Stimulated activated naive B cell treated with anti-CD40 and anti-IgM and Interleukin-4, amounts not matched to agents 10 μg/mL and 1 μg/mL and 100 μg/mL, for 72 hours (primary cell): Measurements from ENCODE around the gene ARL16.
A peak's percentile ranks its signal among the peaks of the same experiment; 100 is the strongest.

Experiments used
- ATAC-seq, 2 donors: fragments of 150-1000 bp; cut with Tn5 transposase; replicated peaks; 2 replicates each; pipeline ENCODE4 v1.10.0; 2021; ENCODE audit warnings: moderate library complexity in 1 of 2
- DNase-seq: peaks from one replicate; pipeline ENCODE4 v3.0.0; 2021
- H3K27ac Mint-ChIP-seq: one replicate; pipeline ENCODE4 v1.8.0; 2022; ENCODE audit warnings: mild to moderate bottlenecking, mixed read lengths
- H3K27me3 Mint-ChIP-seq, 2 donors: one replicate each; pipeline ENCODE4 v1.8.0; 2022; ENCODE audit warnings: mixed read lengths in 2 of 2
- H3K36me3 Mint-ChIP-seq, 2 donors: one replicate each; pipeline ENCODE4 v1.8.0; 2022; ENCODE audit warnings: mixed read lengths in 2 of 2, mild to moderate bottlenecking in 1 of 2
- H3K4me1 Mint-ChIP-seq, 2 donors: one replicate each; pipeline ENCODE4 v1.8.0; 2022; ENCODE audit warnings: mixed read lengths in 2 of 2, mild to moderate bottlenecking in 1 of 2
- H3K4me3 Mint-ChIP-seq, 2 donors: one replicate each; pipeline ENCODE4 v1.8.0; 2022; ENCODE audit warnings: mild to moderate bottlenecking in 2 of 2, mixed read lengths in 2 of 2, moderate library complexity in 1 of 2
- H3K9me3 Mint-ChIP-seq, 2 donors: one replicate each; pipeline ENCODE4 v1.8.0; 2022; ENCODE audit warnings: mixed read lengths in 2 of 2, mild to moderate bottlenecking in 1 of 2

The ARL16 gene

GRCh38 chr17:81706757-81707624 lies 23.4 kb upstream of the ARL16 start:
- Mint-ChIP-seq H3K4me1 (peaks cover 23 to 50% of the 10 kb centered on the region in 2 donors), H3K9me3 (no peaks in the 10 kb centered on the region), H3K4me3 (no peak overlapping the region), H3K36me3 (peaks cover 29 to 52% of the 10 kb centered on the region in 2 donors), H3K27me3 (no peaks in the 10 kb centered on the region), H3K27ac (no peak overlapping the region)
- no peak for ATAC-seq
- DNase-seq, result no peak

GRCh38 chr17:81706232-81706611 lies 22.6 kb upstream of the ARL16 start:
- Mint-ChIP-seq H3K4me1 (peaks cover 26 to 51% of the 10 kb centered on the region in 2 donors), H3K27me3 (no peaks in the 10 kb centered on the region), H3K9me3 (no peaks in the 10 kb centered on the region), H3K4me3 (no peak overlapping the region), H3K36me3 (peaks cover 36 to 56% of the 10 kb centered on the region in 2 donors), H3K27ac (peak overlapping the region; percentile 14)
- no peak for ATAC-seq
- DNase-seq, result no peak

GRCh38 chr17:81705518-81706231 lies 22.1 kb upstream of the ARL16 start:
- H3K27me3 Mint-ChIP-seq, result no peaks in the 10 kb centered on the region
- no peaks in the 10 kb centered on the region for H3K9me3 Mint-ChIP-seq
- H3K4me1 Mint-ChIP-seq, result peaks cover 27 to 51% of the 10 kb centered on the region in 2 donors
- peak overlapping the region in 1 of 2 donors; percentile 15 for H3K4me3 Mint-ChIP-seq
- peaks cover 39 to 57% of the 10 kb centered on the region in 2 donors for H3K36me3 Mint-ChIP-seq
- DNase-seq (no peak), ATAC-seq (no peak)
- peak overlapping the region; percentile 71 for H3K27ac Mint-ChIP-seq

DNA sequence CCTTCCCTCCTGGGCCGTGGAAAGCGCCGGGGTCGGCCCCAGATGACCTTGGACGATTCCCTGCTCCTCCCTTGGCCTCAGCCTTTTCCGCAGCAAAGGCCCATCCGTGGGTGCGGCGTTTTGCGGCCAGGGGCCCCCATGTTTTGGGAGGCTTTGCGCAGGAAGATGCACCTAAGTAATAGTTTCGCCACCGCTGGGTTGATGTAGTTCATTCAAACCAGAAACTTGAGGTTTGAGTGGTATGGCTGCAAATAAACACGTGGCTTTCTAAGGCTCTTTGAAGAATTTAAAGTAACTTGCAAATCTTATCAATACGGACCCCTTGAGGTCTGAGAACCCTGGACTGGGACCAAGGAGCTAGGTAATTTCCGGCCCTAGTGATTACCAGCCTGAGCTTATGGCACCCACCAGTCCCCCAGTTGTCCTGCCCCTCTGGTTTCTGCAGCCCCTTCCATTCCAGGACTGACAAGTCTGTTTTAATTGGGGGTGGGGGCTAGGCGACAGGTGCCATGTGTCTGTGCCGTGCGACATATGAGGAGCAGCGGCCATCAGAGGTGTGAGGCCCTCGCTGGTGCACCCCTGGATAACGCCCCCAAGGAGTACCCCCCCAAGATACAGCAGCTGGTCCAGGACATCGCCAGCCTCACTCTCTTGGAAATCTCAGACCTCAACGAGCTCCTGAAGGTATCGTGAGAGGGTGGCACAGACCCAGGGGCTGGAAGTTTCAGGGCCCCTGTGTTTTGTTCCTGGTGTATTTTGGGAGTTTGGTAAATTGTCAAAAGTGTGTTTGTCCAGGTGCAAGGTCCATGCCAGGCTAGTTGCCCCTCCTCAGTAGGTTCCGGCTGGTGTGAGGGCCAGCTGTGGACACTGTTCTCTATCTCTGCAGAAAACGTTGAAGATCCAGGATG lies 20.4 kb upstream of the ARL16 start:
- peak overlapping the region; percentile 96 to 99 for H3K4me3 Mint-ChIP-seq
- H3K27me3 Mint-ChIP-seq, result no peaks in the 10 kb centered on the region
- H3K9me3 Mint-ChIP-seq, result no peaks in the 10 kb centered on the region
- H3K36me3 Mint-ChIP-seq, result peaks cover 39 to 51% of the 10 kb centered on the region in 2 donors
- peak in 1 of 2 donors; percentile 4 for ATAC-seq
- no peak for DNase-seq
- peak overlapping the region; percentile 71 for H3K27ac Mint-ChIP-seq
- H3K4me1 Mint-ChIP-seq, result peaks cover 23 to 51% of the 10 kb centered on the region in 2 donors

DNA sequence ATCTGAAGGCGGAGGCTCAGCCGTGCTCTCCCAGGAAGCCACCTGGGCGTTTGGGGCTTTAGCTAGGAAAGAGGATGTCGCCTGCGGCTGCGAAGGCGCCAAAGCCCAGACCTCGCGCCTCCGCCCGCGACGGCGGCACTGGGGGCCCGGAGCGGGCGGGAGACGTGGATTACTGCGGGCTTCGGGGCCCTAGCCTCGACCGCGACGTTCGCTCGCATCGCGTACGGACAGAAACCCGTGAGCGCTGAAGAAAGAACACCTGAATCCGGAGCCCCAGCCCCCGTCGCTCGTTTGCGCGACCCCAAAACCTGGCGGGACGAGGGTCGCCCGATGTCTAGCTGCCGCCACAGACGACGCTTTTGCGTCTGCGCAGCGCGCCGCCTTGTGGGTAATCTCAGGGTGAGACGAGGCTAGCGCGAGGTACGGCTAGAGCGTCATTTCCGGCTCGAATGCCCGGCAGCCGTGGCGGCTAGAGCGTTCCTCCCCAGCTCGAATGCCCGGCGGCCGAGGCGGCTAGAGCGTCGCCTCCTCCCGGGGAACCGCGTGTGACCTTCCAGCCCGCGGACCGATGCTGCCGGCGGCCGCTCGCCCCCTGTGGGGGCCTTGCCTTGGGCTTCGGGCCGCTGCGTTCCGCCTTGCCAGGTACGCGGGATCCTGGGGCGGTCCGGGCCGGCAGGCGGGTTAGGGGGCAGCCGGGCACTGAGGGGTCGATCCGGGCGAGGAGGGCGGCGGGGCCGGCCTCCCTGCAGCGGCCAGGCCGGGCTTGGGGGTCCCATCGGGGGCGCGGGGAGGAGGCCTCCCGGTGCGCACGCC lies 19.5 kb upstream of the ARL16 start, which contains the start of gene MRPL12:
MRPL12 (plus strand) TSS at position 434 of the 813 bp plus-strand sequence; CDS start at position 569, 135 bp downstream.
- Mint-ChIP-seq H3K4me3 (peak within 1 kb of the TSS; percentile 96 to 99), H3K36me3 (peaks cover 42 to 52% of the 10 kb centered on the region in 2 donors), H3K27ac (peak within 1 kb of the TSS; percentile 99)

DNA sequence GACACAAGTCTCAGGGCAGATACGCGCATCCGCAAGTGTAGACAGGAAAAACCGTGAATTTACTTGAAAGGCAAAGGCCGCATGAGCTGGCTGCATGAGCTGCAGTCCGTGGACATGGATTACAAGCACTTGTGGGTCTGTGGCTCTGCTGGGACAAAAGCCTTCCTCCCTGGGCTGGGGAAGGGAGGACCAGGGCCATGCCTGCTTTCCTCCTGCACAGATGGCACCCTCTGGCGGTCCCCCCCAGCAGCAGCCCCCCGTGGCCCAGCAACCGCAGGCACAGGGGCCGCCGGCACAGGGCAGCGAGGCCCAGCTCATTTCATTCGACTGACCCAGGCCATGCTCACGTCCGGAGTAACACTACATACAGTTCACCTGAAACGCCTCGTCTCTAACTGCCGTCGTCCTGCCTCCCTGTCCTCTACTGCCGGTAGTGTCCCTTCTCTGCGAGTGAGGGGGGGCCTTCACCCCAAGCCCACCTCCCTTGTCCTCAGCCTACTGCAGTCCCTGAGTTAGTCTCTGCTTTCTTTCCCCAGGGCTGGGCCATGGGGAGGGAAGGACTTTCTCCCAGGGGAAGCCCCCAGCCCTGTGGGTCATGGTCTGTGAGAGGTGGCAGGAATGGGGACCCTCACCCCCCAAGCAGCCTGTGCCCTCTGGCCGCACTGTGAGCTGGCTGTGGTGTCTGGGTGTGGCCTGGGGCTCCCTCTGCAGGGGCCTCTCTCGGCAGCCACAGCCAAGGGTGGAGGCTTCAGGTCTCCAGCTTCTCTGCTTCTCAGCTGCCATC lies 17.9 kb upstream of the ARL16 start:
- no peak for DNase-seq
- peaks cover 22 to 59% of the 10 kb centered on the region in 2 donors for H3K4me1 Mint-ChIP-seq
- peak overlapping the region; percentile 99 for H3K27ac Mint-ChIP-seq
- H3K4me3 Mint-ChIP-seq, result peak overlapping the region; percentile 96 to 99
- H3K36me3 Mint-ChIP-seq, result peaks cover 51 to 54% of the 10 kb centered on the region in 2 donors
- no peaks in the 10 kb centered on the region for H3K27me3 Mint-ChIP-seq
- no peaks in the 10 kb centered on the region for H3K9me3 Mint-ChIP-seq
- ATAC-seq, result no peak

More for the DNA sequence above, 19.5 kb upstream of the ARL16 start, which contains the start of gene MRPL12:
- peak; percentile 84 for DNase-seq
- Mint-ChIP-seq H3K4me1 (peaks cover 23 to 56% of the 10 kb centered on the region in 2 donors), H3K9me3 (no peaks in the 10 kb centered on the region), H3K27me3 (no peaks in the 10 kb centered on the region)
- ATAC-seq, result peak; percentile 94

DNA sequence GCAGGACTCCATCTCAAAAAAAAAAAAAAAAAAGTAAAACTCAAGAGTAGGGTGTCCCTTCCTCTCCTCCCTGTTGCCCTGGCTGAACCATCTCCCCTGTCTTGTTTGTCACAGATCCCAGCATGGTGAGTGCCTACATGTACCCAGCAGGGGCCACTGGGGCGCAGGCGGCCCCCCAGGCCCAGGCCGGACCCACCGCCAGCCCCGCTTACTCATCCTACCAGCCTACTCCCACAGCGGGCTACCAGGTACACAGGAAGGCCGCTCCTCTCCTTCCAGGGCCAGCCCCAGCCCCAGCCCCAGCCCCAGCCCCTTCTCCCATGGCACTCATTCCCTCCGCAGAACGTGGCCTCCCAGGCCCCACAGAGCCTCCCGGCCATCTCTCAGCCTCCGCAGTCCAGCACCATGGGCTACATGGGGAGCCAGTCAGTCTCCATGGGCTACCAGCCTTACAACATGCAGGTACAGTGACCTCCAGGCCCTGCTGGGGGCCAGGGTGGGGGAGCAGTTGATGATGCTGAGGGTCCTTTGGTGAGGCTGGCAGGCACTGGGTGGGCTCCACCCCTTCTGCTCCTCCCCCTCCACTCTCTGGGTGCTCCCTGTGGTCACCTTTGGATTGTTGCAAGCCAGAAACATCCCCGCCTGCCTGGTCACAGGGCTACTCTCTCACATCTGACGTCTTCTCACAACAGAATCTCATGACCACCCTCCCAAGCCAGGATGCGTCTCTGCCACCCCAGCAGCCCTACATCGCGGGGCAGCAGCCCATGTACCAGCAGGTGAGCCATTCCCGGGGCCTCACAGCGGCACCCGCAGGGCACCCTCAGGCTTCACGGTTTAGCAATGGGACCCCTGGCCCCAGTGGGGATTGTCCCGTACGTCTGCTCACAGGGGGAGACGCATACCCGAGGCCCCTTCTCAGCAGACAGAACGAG lies 17.0 kb upstream of the ARL16 start:
- Mint-ChIP-seq H3K4me1 (peaks cover 20 to 51% of the 10 kb centered on the region in 2 donors), H3K27me3 (no peaks in the 10 kb centered on the region), H3K4me3 (peak overlapping the region; percentile 11 to 46), H3K27ac (peak overlapping the region; percentile 99), H3K9me3 (no peaks in the 10 kb centered on the region), H3K36me3 (peaks cover 42 to 49% of the 10 kb centered on the region in 2 donors)
- DNase-seq (no peak), ATAC-seq (no peak)

DNA sequence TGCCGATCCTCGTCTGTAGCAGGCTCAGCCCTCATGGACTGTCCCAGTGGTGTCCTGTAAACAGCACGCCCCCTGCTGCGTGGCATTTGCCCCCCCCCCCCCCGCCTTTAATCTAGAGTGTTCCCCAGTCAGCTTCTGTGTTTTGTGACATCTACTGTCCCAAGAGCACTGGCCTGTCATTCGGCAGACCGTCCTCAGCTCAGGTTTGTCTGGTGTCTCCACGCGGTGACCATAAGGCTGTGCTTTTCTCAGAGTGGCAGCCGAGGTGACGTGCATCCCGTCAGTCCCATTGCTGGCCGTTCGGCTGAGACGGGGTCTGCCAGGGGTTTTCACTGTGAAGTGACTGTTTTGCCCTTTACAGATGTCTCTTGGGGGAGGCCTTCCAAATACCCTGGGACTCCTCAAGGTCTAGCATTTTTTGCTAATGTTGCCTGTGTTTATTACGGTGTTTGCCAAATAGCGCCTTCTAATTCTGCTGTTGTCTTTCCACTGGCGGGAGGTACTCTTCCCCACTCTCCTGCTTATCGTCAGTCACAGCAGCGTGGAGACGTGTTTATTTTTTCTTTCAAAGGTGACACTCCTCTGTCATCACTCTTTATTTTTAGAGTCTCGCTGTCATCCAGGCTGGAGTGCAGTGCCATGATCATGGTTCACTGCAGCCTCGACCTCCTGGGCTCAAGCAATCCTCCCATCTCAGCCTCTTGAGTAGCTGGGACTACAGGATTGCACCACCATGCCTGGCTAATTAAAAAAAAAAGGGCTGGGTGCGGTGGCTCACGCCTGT lies 13.9 kb upstream of the ARL16 start:
- DNase-seq, result no peak
- H3K4me1 Mint-ChIP-seq, result peaks cover 14 to 34% of the 10 kb centered on the region in 2 donors
- peaks cover 32 to 39% of the 10 kb centered on the region in 2 donors for H3K36me3 Mint-ChIP-seq
- H3K27ac Mint-ChIP-seq, result peak overlapping the region; percentile 60
- ATAC-seq, result no peak
- no peaks in the 10 kb centered on the region for H3K27me3 Mint-ChIP-seq
- H3K9me3 Mint-ChIP-seq, result no peaks in the 10 kb centered on the region
- no peak overlapping the region for H3K4me3 Mint-ChIP-seq

GRCh38 chr17:81696218-81696941 lies 12.8 kb upstream of the ARL16 start:
- no peak overlapping the region for H3K4me3 Mint-ChIP-seq
- peaks cover 31 to 32% of the 10 kb centered on the region in 2 donors for H3K36me3 Mint-ChIP-seq
- DNase-seq, result no peak
- no peaks in the 10 kb centered on the region for H3K9me3 Mint-ChIP-seq
- no peaks in the 10 kb centered on the region for H3K27me3 Mint-ChIP-seq
- peaks cover 8 to 26% of the 10 kb centered on the region in 2 donors for H3K4me1 Mint-ChIP-seq
- peak in 1 of 2 donors; percentile 12 for ATAC-seq
- H3K27ac Mint-ChIP-seq, result no peak overlapping the region

DNA sequence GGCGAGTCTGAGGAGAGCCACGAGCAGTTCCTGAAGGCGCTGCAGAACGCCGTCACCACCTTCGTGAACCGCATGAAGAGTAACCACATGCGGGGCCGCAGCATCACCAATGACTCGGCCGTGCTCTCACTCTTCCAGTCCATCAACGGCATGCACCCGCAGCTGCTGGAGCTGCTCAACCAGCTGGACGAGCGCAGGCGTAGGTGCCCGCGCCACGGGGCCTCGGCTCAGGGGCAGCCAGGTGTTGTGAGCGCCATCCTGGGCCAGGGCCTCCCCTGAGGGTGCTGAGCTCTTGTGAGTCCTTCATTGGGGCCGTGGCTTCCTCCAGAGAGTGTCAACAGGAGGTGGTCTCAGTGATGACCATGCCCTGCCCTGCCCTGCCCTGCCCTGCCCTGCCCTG lies 12.2 kb upstream of the ARL16 start:
- H3K27ac Mint-ChIP-seq, result no peak overlapping the region
- H3K27me3 Mint-ChIP-seq, result no peaks in the 10 kb centered on the region
- peaks cover 32% of the 10 kb centered on the region in 2 donors for H3K36me3 Mint-ChIP-seq
- H3K4me1 Mint-ChIP-seq, result peaks cover 6 to 25% of the 10 kb centered on the region in 2 donors
- DNase-seq (no peak), ATAC-seq (no peak)
- no peaks in the 10 kb centered on the region for H3K9me3 Mint-ChIP-seq
- no peak overlapping the region for H3K4me3 Mint-ChIP-seq

GRCh38 chr17:81695211-81695610 lies 11.6 kb upstream of the ARL16 start:
- ATAC-seq (no peak), DNase-seq (no peak)
- Mint-ChIP-seq H3K4me1 (peaks cover 3 to 19% of the 10 kb centered on the region in 2 donors), H3K9me3 (no peaks in the 10 kb centered on the region), H3K4me3 (no peak overlapping the region), H3K27ac (no peak overlapping the region), H3K36me3 (peaks cover 27 to 32% of the 10 kb centered on the region in 2 donors), H3K27me3 (no peaks in the 10 kb centered on the region)
